H9 (cell line): Measurements from ENCODE around the gene PTPRN2. TPM values are rescaled to one million over a fixed set of nuclear protein-coding genes. Genes with fewer than 3 reads are reported as not detected.

Source experiments
- DNase-seq: peaks from one replicate; pipeline ENCODE4 v3.0.0-alpha.2; 2017
- H2AFZ ChIP-seq: one replicate; pipeline ENCODE4 v1.6.1; 2013; ENCODE audit warnings: mild to moderate bottlenecking, low read length, control low read depth, moderate library complexity
- H2AK5ac ChIP-seq: 2 replicates; pipeline ENCODE4 v1.6.1; 2013; ENCODE audit warnings: low read length, control low read depth, mixed read lengths; ENCODE audit not compliant: insufficient read length
- H2BK120ac ChIP-seq: one replicate; pipeline ENCODE4 v1.6.1; 2013; ENCODE audit warnings: low read depth, mild to moderate bottlenecking, low read length, control low read depth, inconsistent platforms; ENCODE audit not compliant: poor library complexity, severe bottlenecking
- H2BK12ac ChIP-seq: 2 replicates; pipeline ENCODE4 v1.6.1; 2013; ENCODE audit warnings: low read length, control low read depth, mixed read lengths, low read depth; ENCODE audit not compliant: insufficient read length
- H2BK15ac ChIP-seq: 2 replicates; pipeline ENCODE4 v1.6.1; 2013; ENCODE audit warnings: low read depth, low read length, control low read depth
- H2BK20ac ChIP-seq: one replicate; pipeline ENCODE4 v1.6.1; 2013; ENCODE audit warnings: low read depth, mild to moderate bottlenecking, low read length, control low read depth, inconsistent platforms; ENCODE audit not compliant: poor library complexity, severe bottlenecking
- H2BK5ac ChIP-seq: 2 replicates; pipeline ENCODE4 v1.6.1; 2013; ENCODE audit warnings: low read length, control low read depth, mixed read lengths; ENCODE audit not compliant: insufficient read length
- H3K14ac ChIP-seq: 2 replicates; pipeline ENCODE4 v1.6.1; 2013; ENCODE audit warnings: low read length, control low read depth; ENCODE audit not compliant: insufficient read depth
- H3K18ac ChIP-seq: 2 replicates; pipeline ENCODE4 v1.6.1; 2013; ENCODE audit warnings: low read depth, mild to moderate bottlenecking, mixed read lengths, low read length, control low read depth; ENCODE audit not compliant: insufficient read length
- H3K23ac ChIP-seq: 2 replicates; pipeline ENCODE4 v1.6.1; 2013; ENCODE audit warnings: low read length, control low read depth, mixed read lengths, low read depth; ENCODE audit not compliant: insufficient read length
- H3K23me2 ChIP-seq: 2 replicates; pipeline ENCODE4 v1.6.1; 2013; ENCODE audit warnings: low read depth, mild to moderate bottlenecking, mixed read lengths, low read length, control low read depth; ENCODE audit not compliant: insufficient read length, poor library complexity, severe bottlenecking
- H3K27ac ChIP-seq: 2 replicates; pipeline ENCODE4 v1.5.1; 2013; ENCODE audit warnings: low read length, control low read depth, mixed read lengths, low read depth; ENCODE audit not compliant: insufficient read length
- H3K27me3 ChIP-seq: 2 replicates; pipeline ENCODE4 v1.6.1; 2013; ENCODE audit warnings: low read length, control low read depth, inconsistent platforms; ENCODE audit not compliant: insufficient read depth
- H3K4ac ChIP-seq: 2 replicates; pipeline ENCODE4 v1.6.1; 2013; ENCODE audit warnings: low read depth, mild to moderate bottlenecking, control low read depth, inconsistent platforms, low read length, moderate library complexity
- H3K4me1 ChIP-seq: 2 replicates; pipeline ENCODE4 v1.6.1; 2013; ENCODE audit warnings: low read length, control low read depth, inconsistent platforms; ENCODE audit not compliant: insufficient read depth
- H3K4me2 ChIP-seq: 2 replicates; pipeline ENCODE4 v1.6.1; 2013; ENCODE audit warnings: low read length, control low read depth, mixed read lengths; ENCODE audit not compliant: insufficient read length, insufficient read depth
- H3K56ac ChIP-seq: 2 replicates; pipeline ENCODE4 v1.6.1; 2013; ENCODE audit warnings: low read depth, mild to moderate bottlenecking, mixed read lengths, low read length, control low read depth; ENCODE audit not compliant: insufficient read length
- H3K79me1 ChIP-seq: 2 replicates; pipeline ENCODE4 v1.6.1; 2013; ENCODE audit warnings: low read depth, mild to moderate bottlenecking, moderate library complexity, low read length, control low read depth, inconsistent platforms; ENCODE audit not compliant: insufficient read depth, poor library complexity, severe bottlenecking
- H3K79me2 ChIP-seq: 2 replicates; pipeline ENCODE4 v1.6.1; 2013; ENCODE audit warnings: low read length, control low read depth, inconsistent platforms; ENCODE audit not compliant: insufficient read depth
- H3K9ac ChIP-seq: 2 replicates; pipeline ENCODE4 v1.6.1; 2013; ENCODE audit warnings: low read length, control low read depth, mixed read lengths; ENCODE audit not compliant: insufficient read length; ENCODE audit errors: extremely low read depth
- H3K9me3 ChIP-seq: one replicate; pipeline ENCODE4 v1.6.1; 2013; ENCODE audit warnings: low read depth, low read length, inconsistent platforms; ENCODE audit not compliant: control insufficient read depth
- H3T11ph ChIP-seq: one replicate; pipeline ENCODE4 v1.6.1; 2013; ENCODE audit warnings: mild to moderate bottlenecking, low read length, control low read depth, inconsistent platforms
- H4K20me1 ChIP-seq: one replicate; pipeline ENCODE4 v1.6.1; 2013; ENCODE audit not compliant: control insufficient read depth, insufficient read length, insufficient read depth
- H4K5ac ChIP-seq: 2 replicates; pipeline ENCODE4 v1.6.1; 2013; ENCODE audit warnings: low read depth, mild to moderate bottlenecking, mixed read lengths, low read length, control low read depth; ENCODE audit not compliant: insufficient read length
- H4K8ac ChIP-seq: replicated peaks from 2 replicates; pipeline ENCODE4 v1.6.1; 2013; ENCODE audit warnings: low read length, control low read depth, mixed read lengths, low read depth; ENCODE audit not compliant: insufficient read length
- H4K91ac ChIP-seq: 2 replicates; pipeline ENCODE4 v1.6.1; 2013; ENCODE audit warnings: low read depth, mild to moderate bottlenecking, moderate library complexity, mixed read lengths, low read length, control low read depth; ENCODE audit not compliant: insufficient read length
- H3K27ac Mint-ChIP-seq, 3 experiments: 2 replicates in 2 of 3; 3 replicates in 1 of 3; pipeline ENCODE4 v1.8.0; 2020 to 2021; ENCODE audit warnings: mixed read lengths in 3 of 3, mild to moderate bottlenecking in 1 of 3, moderate library complexity in 1 of 3
- H3K27me3 Mint-ChIP-seq: 2 replicates; pipeline ENCODE4 v1.8.0; 2021; ENCODE audit warnings: low read depth, mild to moderate bottlenecking, moderate library complexity, mixed read lengths
- H3K36me3 Mint-ChIP-seq, 3 experiments: 2 replicates in 2 of 3; 3 replicates in 1 of 3; pipeline ENCODE4 v1.8.0; 2020 to 2021; ENCODE audit warnings: low read depth in 3 of 3, mixed read lengths in 3 of 3; ENCODE audit not compliant: insufficient read depth in 1 of 3
- H3K4me1 Mint-ChIP-seq, 2 experiments: 2 replicates each; pipeline ENCODE4 v1.8.0; 2020; ENCODE audit warnings: mixed read lengths in 2 of 2
- H3K4me3 Mint-ChIP-seq, 2 experiments: 2 replicates in 1 of 2; 3 replicates in 1 of 2; pipeline ENCODE4 v1.8.0; 2020 to 2021; ENCODE audit warnings: mild to moderate bottlenecking in 2 of 2, mixed read lengths in 2 of 2, moderate library complexity in 1 of 2
- H3K9me3 Mint-ChIP-seq, 2 experiments: 2 replicates in 1 of 2; 3 replicates in 1 of 2; pipeline ENCODE4 v1.8.0; 2020; ENCODE audit warnings: mild to moderate bottlenecking in 2 of 2, mixed read lengths in 2 of 2, moderate library complexity in 1 of 2
- WGBS: extraction: QIAGEN DNeasy Blood & Tissue Kit; methylation state at CpG from one replicate; pipeline ENCODE4 v1.1.7; 2013; ENCODE audit warnings: missing lambda C conversion rate, low lambda C conversion rate, mixed read lengths; ENCODE audit not compliant: insufficient read length; ENCODE audit errors: extremely low coverage; 5-methylcytosine and 5-hydroxymethylcytosine counted together
- total RNA-seq: library from RNA; stranded (reverse); gene quantifications from 2 replicates; pipeline ENCODE4 v1.2.1, GENCODE V29; 2021
- TF ChIP-seq, protein P1 (sequence below): fragments of 200-600 bp; sonication (generic); conservative IDR thresholded peaks from 3 replicates; pipeline ENCODE4 v1.8.0; 2021; ENCODE audit warnings: antibody characterized with exemption, mild to moderate bottlenecking

PTPRN2 gene
- total RNA-seq, 1 experiment from 2014 or later, result 5.2 TPM

DNA sequence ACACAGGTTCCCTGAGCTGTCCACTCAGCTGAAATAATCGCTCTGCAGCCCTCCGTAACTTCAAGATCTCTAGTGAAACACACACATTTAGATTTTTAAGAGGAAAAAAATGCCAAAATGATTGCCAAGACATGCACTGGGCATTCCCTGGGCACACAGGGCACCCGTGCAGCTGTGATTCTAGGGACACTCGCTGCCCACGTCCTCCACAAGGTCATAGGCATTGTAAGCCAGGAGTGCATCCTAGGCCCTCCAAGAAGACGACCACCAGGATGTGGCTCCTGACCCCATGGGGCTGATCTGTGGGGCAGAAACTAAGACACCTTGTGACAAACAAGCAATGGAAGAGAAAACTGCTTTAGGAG, 563.3 kb downstream of the PTPRN2 start:
- no peak overlapping the region for H3K23ac ChIP-seq
- H4K8ac ChIP-seq, result no peak overlapping the region
- H3K4ac ChIP-seq, result no peak overlapping the region
- no peak overlapping the region for H3K9ac ChIP-seq
- no peak overlapping the region for H2BK5ac ChIP-seq
- no peak for DNase-seq
- no peaks in the 10 kb centered on the region for H3K23me2 ChIP-seq
- H3T11ph ChIP-seq, result no peak overlapping the region
- Mint-ChIP-seq H3K36me3 (no peaks in the 10 kb centered on the region), H3K4me3 (no peak overlapping the region), H3K27me3 (peaks cover 34% of the 10 kb centered on the region), H3K9me3 (no peaks in the 10 kb centered on the region), H3K27ac (no peak overlapping the region; a peak in 2 of 7 replicates), H3K4me1 (peaks cover 14 to 26% of the 10 kb centered on the region in 2 experiments)
- no peak overlapping the region for H4K91ac ChIP-seq
- no peak overlapping the region for H2BK12ac ChIP-seq
- TF ChIP-seq, protein P1, sequence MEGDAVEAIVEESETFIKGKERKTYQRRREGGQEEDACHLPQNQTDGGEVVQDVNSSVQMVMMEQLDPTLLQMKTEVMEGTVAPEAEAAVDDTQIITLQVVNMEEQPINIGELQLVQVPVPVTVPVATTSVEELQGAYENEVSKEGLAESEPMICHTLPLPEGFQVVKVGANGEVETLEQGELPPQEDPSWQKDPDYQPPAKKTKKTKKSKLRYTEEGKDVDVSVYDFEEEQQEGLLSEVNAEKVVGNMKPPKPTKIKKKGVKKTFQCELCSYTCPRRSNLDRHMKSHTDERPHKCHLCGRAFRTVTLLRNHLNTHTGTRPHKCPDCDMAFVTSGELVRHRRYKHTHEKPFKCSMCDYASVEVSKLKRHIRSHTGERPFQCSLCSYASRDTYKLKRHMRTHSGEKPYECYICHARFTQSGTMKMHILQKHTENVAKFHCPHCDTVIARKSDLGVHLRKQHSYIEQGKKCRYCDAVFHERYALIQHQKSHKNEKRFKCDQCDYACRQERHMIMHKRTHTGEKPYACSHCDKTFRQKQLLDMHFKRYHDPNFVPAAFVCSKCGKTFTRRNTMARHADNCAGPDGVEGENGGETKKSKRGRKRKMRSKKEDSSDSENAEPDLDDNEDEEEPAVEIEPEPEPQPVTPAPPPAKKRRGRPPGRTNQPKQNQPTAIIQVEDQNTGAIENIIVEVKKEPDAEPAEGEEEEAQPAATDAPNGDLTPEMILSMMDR, result no peak
- no peak overlapping the region for H2BK20ac ChIP-seq
- no peak overlapping the region for H3K18ac ChIP-seq
- H3K4me1 ChIP-seq, result no peaks in the 10 kb centered on the region
- no peaks in the 10 kb centered on the region for H3K9me3 ChIP-seq
- H2AK5ac ChIP-seq, result no peak overlapping the region
- no CpG with 5 or more reads among the region's 6 CpGs for WGBS
- H2BK15ac ChIP-seq, result no peak overlapping the region
- no peaks in the 10 kb centered on the region for H4K20me1 ChIP-seq
- no peak overlapping the region for H3K56ac ChIP-seq
- no peak overlapping the region for H2AFZ ChIP-seq
- H4K5ac ChIP-seq, result no peak overlapping the region
- no peak overlapping the region for H2BK120ac ChIP-seq
- H3K27ac ChIP-seq, result no peak overlapping the region
- no peak overlapping the region for H3K4me2 ChIP-seq
- no peak overlapping the region for H3K14ac ChIP-seq
- no peaks in the 10 kb centered on the region for H3K27me3 ChIP-seq
- no peaks in the 10 kb centered on the region for H3K79me1 ChIP-seq
- H3K79me2 ChIP-seq, result no peaks in the 10 kb centered on the region
